ENCODE measurements around the gene MTFR1L. TPM values are rescaled to one million over a fixed set of nuclear protein-coding genes. Genes with fewer than 3 reads are reported as not detected.

The MTFR1L gene
- polyA plus RNA-seq, 1 experiment = 93.7 TPM

DNA sequence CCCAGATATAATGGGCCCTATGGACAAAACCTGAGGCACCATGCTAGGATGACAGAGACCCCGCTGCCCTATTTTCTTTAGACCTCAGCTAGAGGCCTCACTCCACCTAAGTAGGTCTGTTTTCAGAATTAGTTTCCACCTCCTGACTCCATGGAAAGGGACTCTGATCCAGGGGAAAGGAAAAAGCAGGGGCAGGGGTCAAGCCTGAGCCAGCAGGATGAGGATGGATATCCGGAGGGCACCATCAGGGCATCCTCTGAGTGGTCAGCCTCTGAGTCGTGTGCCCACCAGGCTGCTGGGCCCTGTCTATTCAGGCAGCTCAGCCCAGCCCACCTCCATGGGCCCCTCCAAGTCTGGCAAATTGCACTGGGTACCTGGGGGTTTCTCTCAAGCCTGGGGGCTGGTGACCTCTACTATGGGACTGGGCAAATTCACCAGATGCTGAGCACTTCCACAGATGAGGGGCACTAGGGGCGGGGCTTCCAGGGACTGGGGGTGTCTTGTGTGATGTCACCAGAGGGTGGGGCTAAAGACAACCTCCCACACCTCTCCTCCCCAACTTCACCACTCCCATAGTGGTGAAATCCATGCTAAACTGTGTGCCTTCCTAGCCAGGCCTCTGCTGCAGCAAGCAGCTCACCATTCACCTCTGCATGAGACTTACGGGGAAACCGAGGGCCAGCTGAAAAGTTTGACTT, 50.3 kb downstream of the MTFR1L start:
- ChIA-PET POLR2A (interaction anchor here (0.6 kb wide), 1 partner anchor 25 kb away, joined by 4 read pairs; no protein-coding TSS in a partner anchor), CTCF (no interaction called here)
- TF ChIP-seq, protein P1, sequence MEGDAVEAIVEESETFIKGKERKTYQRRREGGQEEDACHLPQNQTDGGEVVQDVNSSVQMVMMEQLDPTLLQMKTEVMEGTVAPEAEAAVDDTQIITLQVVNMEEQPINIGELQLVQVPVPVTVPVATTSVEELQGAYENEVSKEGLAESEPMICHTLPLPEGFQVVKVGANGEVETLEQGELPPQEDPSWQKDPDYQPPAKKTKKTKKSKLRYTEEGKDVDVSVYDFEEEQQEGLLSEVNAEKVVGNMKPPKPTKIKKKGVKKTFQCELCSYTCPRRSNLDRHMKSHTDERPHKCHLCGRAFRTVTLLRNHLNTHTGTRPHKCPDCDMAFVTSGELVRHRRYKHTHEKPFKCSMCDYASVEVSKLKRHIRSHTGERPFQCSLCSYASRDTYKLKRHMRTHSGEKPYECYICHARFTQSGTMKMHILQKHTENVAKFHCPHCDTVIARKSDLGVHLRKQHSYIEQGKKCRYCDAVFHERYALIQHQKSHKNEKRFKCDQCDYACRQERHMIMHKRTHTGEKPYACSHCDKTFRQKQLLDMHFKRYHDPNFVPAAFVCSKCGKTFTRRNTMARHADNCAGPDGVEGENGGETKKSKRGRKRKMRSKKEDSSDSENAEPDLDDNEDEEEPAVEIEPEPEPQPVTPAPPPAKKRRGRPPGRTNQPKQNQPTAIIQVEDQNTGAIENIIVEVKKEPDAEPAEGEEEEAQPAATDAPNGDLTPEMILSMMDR (IDR thresholded peaks at IDR 0.05; ENCODE audit: insufficient read depth, low read depth, low read length) = no peak
- no peak for DNase-seq (ENCODE audit: low read depth)
- no peaks in the 10 kb centered on the region for H3K27me3 ChIP-seq (ENCODE audit: control insufficient read depth, insufficient read depth, low read length)
- no peak overlapping the region for H3K4me3 ChIP-seq (ENCODE audit: low read depth, low read length)
- peaks cover 8% of the 10 kb centered on the region; the same call in 1 of the 2 replicates for H3K36me3 ChIP-seq (ENCODE audit: control insufficient read depth, insufficient read depth, low read length)

DNA sequence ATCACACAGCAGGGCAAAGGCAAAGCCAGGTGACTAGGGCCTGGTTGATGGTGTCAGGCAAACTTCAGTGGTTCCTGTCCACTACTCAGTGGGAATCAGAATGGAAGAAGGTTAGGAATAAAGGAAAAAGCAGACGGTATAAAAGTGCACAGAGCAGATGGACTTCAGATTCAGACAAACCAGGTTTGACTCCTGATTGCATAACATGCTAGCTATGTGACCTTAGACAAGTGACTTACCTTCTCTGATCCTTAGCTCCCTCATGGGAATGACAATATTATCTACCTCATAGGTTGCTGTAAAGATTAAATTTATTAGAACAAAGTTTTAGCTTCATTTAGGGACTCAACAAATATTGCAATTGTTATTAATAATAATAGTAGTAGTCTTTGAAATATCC, 50.9 kb downstream of the MTFR1L start:
- ChIA-PET CTCF (no interaction called here), POLR2A (no interaction called here)
- H3K27me3 ChIP-seq (ENCODE audit: control insufficient read depth, insufficient read depth, low read length) = no peaks in the 10 kb centered on the region
- no peak for DNase-seq (ENCODE audit: low read depth)
- no peak overlapping the region for H3K4me3 ChIP-seq (ENCODE audit: low read depth, low read length)
- TF ChIP-seq, protein P1 (IDR thresholded peaks at IDR 0.05; ENCODE audit: insufficient read depth, low read depth, low read length) = no peak
- H3K36me3 ChIP-seq (ENCODE audit: control insufficient read depth, insufficient read depth, low read length) = peaks cover 8% of the 10 kb centered on the region; the same call in 1 of the 2 replicates

DNA sequence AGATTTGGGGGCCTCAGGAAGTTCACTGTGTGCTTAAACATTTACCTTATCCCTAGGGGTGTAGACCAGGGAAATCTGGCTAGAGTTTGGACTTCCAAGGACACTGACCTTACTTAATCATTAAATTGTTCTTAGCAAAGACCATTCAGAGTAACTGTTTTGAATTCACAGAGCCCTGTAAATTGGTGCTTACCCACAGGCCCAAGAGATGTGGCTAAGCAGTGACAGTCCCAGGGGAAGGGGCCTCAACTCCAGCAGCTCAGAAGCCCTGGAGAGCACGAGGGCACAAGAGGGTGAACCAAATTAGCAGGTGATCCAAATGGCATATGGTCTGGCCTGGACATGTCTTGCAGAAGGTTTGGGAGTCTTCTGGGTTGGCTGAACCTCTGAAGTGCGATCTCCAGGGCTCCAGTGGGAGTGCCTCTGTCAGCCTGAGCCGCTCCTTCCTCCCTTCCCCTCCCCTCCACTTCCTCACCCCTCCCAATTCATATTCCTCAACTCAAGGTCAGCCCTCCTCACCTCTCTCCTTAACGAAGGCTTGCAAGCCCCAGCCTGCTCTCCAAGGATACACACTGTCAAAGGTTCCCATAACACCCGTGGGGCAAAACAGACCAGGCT, 51.4 kb downstream of the MTFR1L start:
- Histone ChIP-seq H3K36me3 (ENCODE audit: control insufficient read depth, insufficient read depth, low read length) (peaks cover 8% of the 10 kb centered on the region; the same call in 1 of the 2 replicates), H3K4me3 (ENCODE audit: low read depth, low read length) (no peak overlapping the region), H3K27me3 (ENCODE audit: control insufficient read depth, insufficient read depth, low read length) (no peaks in the 10 kb centered on the region)
- ChIA-PET POLR2A (no interaction called here), CTCF (no interaction called here)
- TF ChIP-seq, protein P1 (IDR thresholded peaks at IDR 0.05; ENCODE audit: insufficient read depth, low read depth, low read length) = no peak
- no peak for DNase-seq (ENCODE audit: low read depth)

DNA sequence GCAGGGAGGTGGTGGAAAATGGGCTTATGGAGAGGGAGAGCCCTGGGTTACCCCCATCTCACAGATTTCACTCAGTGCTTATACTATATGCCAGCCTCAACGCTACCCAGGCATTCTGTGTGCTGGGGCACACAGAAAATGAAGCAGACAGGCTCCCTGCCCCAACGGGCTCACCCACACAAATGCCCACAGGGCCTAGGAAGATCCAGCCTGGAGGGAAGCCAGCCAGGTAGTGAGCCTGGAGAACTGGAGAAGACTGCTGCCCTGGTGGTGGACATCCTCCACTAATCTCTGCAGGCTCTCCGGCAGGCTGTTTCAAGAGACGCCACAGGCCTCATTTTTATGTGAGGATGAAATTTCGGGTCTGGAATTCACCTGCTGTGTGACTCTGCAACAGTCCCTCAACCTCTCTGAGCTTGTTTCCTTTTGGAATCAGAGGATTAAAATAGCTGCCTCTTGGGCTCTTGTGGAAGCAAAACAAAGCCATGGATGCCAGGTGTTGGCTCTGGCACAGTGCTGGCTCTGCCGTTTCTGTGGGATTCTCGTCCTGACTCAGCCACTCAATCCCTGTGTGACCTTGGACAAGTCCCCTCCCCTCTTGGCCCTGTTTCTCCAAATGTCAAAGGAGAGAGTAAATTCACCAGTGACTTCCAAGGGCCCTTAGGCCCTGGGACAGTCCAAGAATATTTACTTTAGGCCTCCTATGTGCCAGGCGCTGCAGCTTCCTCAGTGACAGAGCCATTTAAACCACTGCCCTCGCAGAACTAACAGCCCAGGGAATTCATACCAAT, 52.1 kb downstream of the MTFR1L start:
- POLR2A ChIA-PET = no interaction called here
- Histone ChIP-seq H3K4me3 (ENCODE audit: low read depth, low read length) (no peak overlapping the region), H3K36me3 (ENCODE audit: control insufficient read depth, insufficient read depth, low read length) (peaks cover 8% of the 10 kb centered on the region; the same call in 1 of the 2 replicates), H3K27me3 (ENCODE audit: control insufficient read depth, insufficient read depth, low read length) (no peaks in the 10 kb centered on the region)
- DNase-seq (ENCODE audit: low read depth) = no peak
- CTCF ChIA-PET = interaction anchor here (0.6 kb wide), 1 partner anchor 71 kb away, joined by 4 read pairs; no protein-coding TSS in a partner anchor
- TF ChIP-seq, protein P1 (IDR thresholded peaks at IDR 0.05; ENCODE audit: insufficient read depth, low read depth, low read length) = no peak

DNA sequence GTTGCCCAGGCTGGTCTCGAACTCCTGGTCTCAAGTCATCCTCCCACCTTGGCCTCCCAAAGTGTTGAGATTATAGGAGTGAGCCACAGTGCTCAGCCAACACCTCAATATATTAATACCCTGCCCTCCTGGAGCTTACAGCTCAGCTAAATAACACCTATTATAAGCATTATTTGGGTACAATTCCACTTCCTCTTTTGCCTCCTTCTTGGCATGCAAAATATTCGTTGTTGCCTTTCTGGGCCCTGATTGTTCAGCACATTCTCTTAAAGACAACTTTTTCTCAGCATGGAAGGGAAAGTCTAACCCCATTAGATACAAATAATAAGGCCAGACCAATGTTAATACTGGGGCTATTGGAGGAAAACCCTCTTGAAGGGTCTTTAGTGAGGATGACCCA, 53.0 kb downstream of the MTFR1L start:
- POLR2A ChIA-PET = no interaction called here
- CTCF ChIA-PET = no interaction called here
- no peak overlapping the region for H3K4me3 ChIP-seq (ENCODE audit: low read depth, low read length)
- H3K27me3 ChIP-seq (ENCODE audit: control insufficient read depth, insufficient read depth, low read length) = no peaks in the 10 kb centered on the region
- TF ChIP-seq, protein P1 (IDR thresholded peaks at IDR 0.05; ENCODE audit: insufficient read depth, low read depth, low read length) = no peak
- H3K36me3 ChIP-seq (ENCODE audit: control insufficient read depth, insufficient read depth, low read length) = peaks cover 8% of the 10 kb centered on the region; the same call in 1 of the 2 replicates
- no peak for DNase-seq (ENCODE audit: low read depth)

All from BJ (cell line).